Calu3 (cell line): ENCODE measurements around the gene ACOXL. TPM values are rescaled to one million over a fixed set of nuclear protein-coding genes. Genes with fewer than 3 reads are reported as not detected.

ENCODE experiments used
- BruUV-seq: library from RNA; stranded (reverse); fragments of 400-500 nt; replicated peaks from 2 replicates; lab custom pipeline; 2021; lab: Mats Ljungman, UMichigan
- CTCF ChIA-PET: fragments of 300-600 bp; sonication (Branson Sonifier 250); formaldehyde crosslinking; loops from one replicate; lab custom pipeline; 2022; ENCODE audit warnings: antibody characterized with exemption; lab: Charles Lee
- DNase-seq: peaks from one replicate; pipeline ENCODE4 v3.0.0; 2022
- H3K27ac Mint-ChIP-seq: one replicate; pipeline ENCODE4 v1.8.0; 2022; ENCODE audit warnings: mixed read lengths; ENCODE audit not compliant: unreplicated experiment
- H3K27me3 Mint-ChIP-seq: one replicate; pipeline ENCODE4 v1.8.0; 2022; ENCODE audit warnings: mixed read lengths; ENCODE audit not compliant: unreplicated experiment
- H3K36me3 Mint-ChIP-seq: one replicate; pipeline ENCODE4 v1.8.0; 2022; ENCODE audit warnings: mild to moderate bottlenecking, moderate library complexity, mixed read lengths; ENCODE audit not compliant: insufficient read depth, unreplicated experiment
- H3K4me1 Mint-ChIP-seq: one replicate; pipeline ENCODE4 v1.8.0; 2022; ENCODE audit warnings: mild to moderate bottlenecking, low read depth, mixed read lengths; ENCODE audit not compliant: unreplicated experiment
- H3K4me3 Mint-ChIP-seq: one replicate; pipeline ENCODE4 v1.8.0; 2022; ENCODE audit warnings: mild to moderate bottlenecking, low read depth, moderate library complexity, mixed read lengths; ENCODE audit not compliant: unreplicated experiment
- H3K9me3 Mint-ChIP-seq: one replicate; pipeline ENCODE4 v1.8.0; 2022; ENCODE audit warnings: low read depth, mixed read lengths; ENCODE audit not compliant: unreplicated experiment
- CTCF ChIP-seq: fragments of 200-600 bp; IDR thresholded peaks from one replicate; pipeline ENCODE4 v1.8.0; 2022; ENCODE audit warnings: antibody characterized with exemption; ENCODE audit not compliant: unreplicated experiment
- intact Hi-C: fragments of 100-400 bp; cut with micrococcal nuclease; formaldehyde crosslinking; loops from one replicate; pipeline ENCODE4 v1.10.0; 2022; ENCODE audit not compliant: unreplicated experiment
- total RNA-seq: library from RNA; stranded (reverse); gene quantifications from 2 replicates; pipeline ENCODE4 v1.2.3, GENCODE V29; 2022

ACOXL gene
- total RNA-seq, 1 experiment from 2014 or later = 2.7 TPM

- CTCF ChIA-PET = no interaction called here
- Mint-ChIP-seq H3K9me3 (no peaks in the 10 kb centered on the region), H3K4me3 (no peak overlapping the region), H3K4me1 (no peaks in the 10 kb centered on the region), H3K27ac (no peak overlapping the region), H3K27me3 (peaks cover 52% of the 10 kb centered on the region), H3K36me3 (no peaks in the 10 kb centered on the region)
- no peak for TF ChIP-seq CTCF
- BruUV-seq = no TSS peak
- intact Hi-C loops = no loop called here
- DNase-seq = no peak
Observed at GRCh38 chr2:110744429-110744828, 12.1 kb downstream of the ACOXL start.

DNA sequence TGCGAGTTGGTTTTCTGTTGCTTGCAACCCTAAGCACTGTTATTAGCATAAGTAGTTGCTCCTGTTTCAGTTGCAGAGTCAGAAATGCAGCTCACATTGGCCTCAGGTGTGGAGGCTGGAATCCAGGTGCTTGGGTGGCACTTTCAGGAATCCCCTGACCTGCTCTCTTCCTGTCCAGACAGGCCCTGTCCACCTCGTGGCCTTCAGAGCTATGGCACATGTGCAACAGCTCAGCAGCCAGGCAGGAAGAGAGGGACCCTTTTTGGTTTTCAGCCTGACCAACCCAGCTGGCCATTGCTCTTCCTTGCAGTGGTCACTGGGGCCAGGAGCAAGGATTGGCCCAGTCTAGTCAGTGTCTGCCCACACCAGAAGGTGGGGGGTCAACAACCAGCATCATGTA is 12.7 kb downstream of the ACOXL start:
- no peaks in the 10 kb centered on the region for H3K36me3 Mint-ChIP-seq
- no peak overlapping the region for H3K27ac Mint-ChIP-seq
- no peak for DNase-seq
- peaks cover 52% of the 10 kb centered on the region for H3K27me3 Mint-ChIP-seq
- CTCF ChIA-PET = no interaction called here
- H3K4me3 Mint-ChIP-seq = no peak overlapping the region
- no peak for TF ChIP-seq CTCF
- intact Hi-C loops = no loop called here
- no peaks in the 10 kb centered on the region for H3K9me3 Mint-ChIP-seq
- no TSS peak for BruUV-seq
- H3K4me1 Mint-ChIP-seq = no peaks in the 10 kb centered on the region

DNA sequence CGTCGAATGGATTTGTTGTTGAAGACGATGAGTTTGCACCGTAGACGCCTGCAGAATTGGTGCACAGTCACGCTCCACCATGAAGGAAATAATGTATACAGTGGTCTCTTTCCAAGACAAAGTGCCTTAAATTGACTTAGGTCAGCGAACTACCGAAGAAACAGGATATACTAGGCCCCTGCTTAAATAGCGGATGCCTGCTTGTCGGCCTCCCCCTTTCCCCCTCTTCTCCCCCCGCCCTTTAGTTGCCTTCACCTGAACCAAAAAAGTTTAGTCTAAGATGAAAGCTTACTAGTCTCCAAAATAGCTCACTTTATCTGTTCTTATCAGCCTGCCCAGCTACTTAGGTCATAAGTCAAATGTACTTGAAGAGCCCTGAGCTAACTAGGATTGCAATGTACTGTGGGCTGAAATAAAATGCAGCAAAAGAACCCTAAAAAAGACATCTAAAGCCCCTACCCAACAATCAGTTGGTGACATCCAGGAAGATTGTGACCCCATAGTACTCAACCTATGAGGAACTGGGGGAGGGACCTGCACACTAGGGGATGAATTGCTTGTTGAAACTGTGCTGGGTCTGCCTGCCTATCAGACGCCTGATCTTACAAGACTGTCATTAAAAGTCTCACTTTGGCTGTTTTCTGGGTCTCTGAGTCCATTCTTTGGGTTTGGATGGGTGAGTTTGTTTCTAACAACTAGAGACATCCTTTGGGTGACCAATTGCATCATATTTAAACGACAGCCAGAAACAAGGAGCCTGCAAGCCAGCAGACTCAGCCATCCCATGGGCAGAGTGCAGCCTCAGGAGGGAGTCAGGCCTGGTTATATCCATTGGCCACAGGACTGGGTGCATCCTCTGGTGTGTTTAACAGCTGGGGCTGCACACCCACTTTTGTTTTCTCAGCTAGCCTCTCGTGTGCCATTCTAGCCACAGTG is 14.5 kb downstream of the ACOXL start:
- no peak overlapping the region for H3K4me3 Mint-ChIP-seq
- no peaks in the 10 kb centered on the region for H3K36me3 Mint-ChIP-seq
- no peak overlapping the region for H3K27ac Mint-ChIP-seq
- no peaks in the 10 kb centered on the region for H3K4me1 Mint-ChIP-seq
- peaks cover 51% of the 10 kb centered on the region for H3K27me3 Mint-ChIP-seq
- no peak for TF ChIP-seq CTCF
- BruUV-seq = no TSS peak
- no peaks in the 10 kb centered on the region for H3K9me3 Mint-ChIP-seq
- intact Hi-C loops = no loop called here
- CTCF ChIA-PET = interaction anchor here (0.6 kb wide), 1 partner anchor 76 kb away, joined by 3 read pairs; no protein-coding TSS in a partner anchor
- DNase-seq = no peak

- TF ChIP-seq CTCF = no peak
- BruUV-seq = no TSS peak
- no peak for DNase-seq
- Mint-ChIP-seq H3K4me1 (no peaks in the 10 kb centered on the region), H3K4me3 (no peak overlapping the region), H3K36me3 (no peaks in the 10 kb centered on the region), H3K27ac (no peak overlapping the region), H3K27me3 (peaks cover 51% of the 10 kb centered on the region), H3K9me3 (no peaks in the 10 kb centered on the region)
- intact Hi-C loops = no loop called here
- CTCF ChIA-PET = no interaction called here
Observed at GRCh38 chr2:110747522-110748488, 15.4 kb downstream of the ACOXL start.
